H1 (cell line): Measurements from ENCODE around the gene GGA3. TPM values are rescaled to one million over a fixed set of nuclear protein-coding genes. Genes with fewer than 3 reads are reported as not detected.

Experiments
- CTBP2 ChIP-seq: IDR thresholded peaks from 2 replicates; pipeline ENCODE4 v1.7.0; 2011; ENCODE audit warnings: borderline replicate concordance, mild to moderate bottlenecking, moderate library complexity, mixed read lengths, low read length; ENCODE audit not compliant: insufficient read depth, insufficient read length
- polyA plus RNA-seq, 7 experiments: library from polyadenylated mRNA; depleted of rRNA in 3 of 7; stranded (reverse) in 5 of 7; unstranded in 2 of 7; fragments of >200 nt in 5 of 7; fragments of 200-250 nt in 2 of 7; gene quantifications; 1 replicate in 5 of 7; 2 replicates in 1 of 7; 4 replicates in 1 of 7; pipeline versions ENCODE4 v1.2.1 to v1.2.3, GENCODE V29; 2011 to 2013; ENCODE audit warnings: missing spikeins in 2 of 7, mixed read lengths in 2 of 7
- total RNA-seq: library from RNA; stranded (reverse); fragmentation: NEBNext Ultra II Directional; extraction: Animal tissue kit (Norgen Biotek cat#: 25700); gene quantifications from 2 replicates; pipeline ENCODE4 v1.2.1, GENCODE V29; 2021
- TF ChIP-seq, protein P1 (sequence below): fragments of 300-600 bp; sonication (generic); IDR thresholded peaks from 2 replicates; pipeline ENCODE4 v1.7.1; 2012; ENCODE audit warnings: low read length, moderate library complexity, mild to moderate bottlenecking, inconsistent platforms; ENCODE audit not compliant: insufficient replicate concordance

The GGA3 gene
- total and polyA plus RNA-seq, 2 of the 8 experiments (the other 6 are each of a cell fraction or from before 2014, with no cell fraction given): 40.6 to 60.0 TPM

DNA sequence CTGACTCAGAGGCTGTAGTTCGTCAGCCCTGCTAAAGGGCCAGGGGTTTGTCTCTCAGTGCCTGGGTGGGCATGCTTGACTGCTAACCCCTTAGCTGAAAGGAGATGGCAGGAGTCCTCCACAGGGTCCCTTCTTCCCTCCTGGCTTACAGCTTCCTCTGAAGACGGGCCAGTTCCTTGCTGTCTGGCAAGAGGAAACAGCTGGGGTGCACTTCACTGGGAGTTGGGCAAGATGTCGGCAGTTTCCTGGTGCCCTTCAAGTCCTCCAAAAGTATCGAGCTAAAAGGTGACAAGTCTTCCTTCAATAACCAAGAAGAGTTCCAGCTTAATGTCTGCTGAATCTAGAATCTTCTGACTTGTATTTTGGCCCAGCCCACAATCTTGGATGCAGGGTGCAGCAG lies 32.6 kb downstream of the GGA3 start (continued):
- TF ChIP-seq, protein P1, sequence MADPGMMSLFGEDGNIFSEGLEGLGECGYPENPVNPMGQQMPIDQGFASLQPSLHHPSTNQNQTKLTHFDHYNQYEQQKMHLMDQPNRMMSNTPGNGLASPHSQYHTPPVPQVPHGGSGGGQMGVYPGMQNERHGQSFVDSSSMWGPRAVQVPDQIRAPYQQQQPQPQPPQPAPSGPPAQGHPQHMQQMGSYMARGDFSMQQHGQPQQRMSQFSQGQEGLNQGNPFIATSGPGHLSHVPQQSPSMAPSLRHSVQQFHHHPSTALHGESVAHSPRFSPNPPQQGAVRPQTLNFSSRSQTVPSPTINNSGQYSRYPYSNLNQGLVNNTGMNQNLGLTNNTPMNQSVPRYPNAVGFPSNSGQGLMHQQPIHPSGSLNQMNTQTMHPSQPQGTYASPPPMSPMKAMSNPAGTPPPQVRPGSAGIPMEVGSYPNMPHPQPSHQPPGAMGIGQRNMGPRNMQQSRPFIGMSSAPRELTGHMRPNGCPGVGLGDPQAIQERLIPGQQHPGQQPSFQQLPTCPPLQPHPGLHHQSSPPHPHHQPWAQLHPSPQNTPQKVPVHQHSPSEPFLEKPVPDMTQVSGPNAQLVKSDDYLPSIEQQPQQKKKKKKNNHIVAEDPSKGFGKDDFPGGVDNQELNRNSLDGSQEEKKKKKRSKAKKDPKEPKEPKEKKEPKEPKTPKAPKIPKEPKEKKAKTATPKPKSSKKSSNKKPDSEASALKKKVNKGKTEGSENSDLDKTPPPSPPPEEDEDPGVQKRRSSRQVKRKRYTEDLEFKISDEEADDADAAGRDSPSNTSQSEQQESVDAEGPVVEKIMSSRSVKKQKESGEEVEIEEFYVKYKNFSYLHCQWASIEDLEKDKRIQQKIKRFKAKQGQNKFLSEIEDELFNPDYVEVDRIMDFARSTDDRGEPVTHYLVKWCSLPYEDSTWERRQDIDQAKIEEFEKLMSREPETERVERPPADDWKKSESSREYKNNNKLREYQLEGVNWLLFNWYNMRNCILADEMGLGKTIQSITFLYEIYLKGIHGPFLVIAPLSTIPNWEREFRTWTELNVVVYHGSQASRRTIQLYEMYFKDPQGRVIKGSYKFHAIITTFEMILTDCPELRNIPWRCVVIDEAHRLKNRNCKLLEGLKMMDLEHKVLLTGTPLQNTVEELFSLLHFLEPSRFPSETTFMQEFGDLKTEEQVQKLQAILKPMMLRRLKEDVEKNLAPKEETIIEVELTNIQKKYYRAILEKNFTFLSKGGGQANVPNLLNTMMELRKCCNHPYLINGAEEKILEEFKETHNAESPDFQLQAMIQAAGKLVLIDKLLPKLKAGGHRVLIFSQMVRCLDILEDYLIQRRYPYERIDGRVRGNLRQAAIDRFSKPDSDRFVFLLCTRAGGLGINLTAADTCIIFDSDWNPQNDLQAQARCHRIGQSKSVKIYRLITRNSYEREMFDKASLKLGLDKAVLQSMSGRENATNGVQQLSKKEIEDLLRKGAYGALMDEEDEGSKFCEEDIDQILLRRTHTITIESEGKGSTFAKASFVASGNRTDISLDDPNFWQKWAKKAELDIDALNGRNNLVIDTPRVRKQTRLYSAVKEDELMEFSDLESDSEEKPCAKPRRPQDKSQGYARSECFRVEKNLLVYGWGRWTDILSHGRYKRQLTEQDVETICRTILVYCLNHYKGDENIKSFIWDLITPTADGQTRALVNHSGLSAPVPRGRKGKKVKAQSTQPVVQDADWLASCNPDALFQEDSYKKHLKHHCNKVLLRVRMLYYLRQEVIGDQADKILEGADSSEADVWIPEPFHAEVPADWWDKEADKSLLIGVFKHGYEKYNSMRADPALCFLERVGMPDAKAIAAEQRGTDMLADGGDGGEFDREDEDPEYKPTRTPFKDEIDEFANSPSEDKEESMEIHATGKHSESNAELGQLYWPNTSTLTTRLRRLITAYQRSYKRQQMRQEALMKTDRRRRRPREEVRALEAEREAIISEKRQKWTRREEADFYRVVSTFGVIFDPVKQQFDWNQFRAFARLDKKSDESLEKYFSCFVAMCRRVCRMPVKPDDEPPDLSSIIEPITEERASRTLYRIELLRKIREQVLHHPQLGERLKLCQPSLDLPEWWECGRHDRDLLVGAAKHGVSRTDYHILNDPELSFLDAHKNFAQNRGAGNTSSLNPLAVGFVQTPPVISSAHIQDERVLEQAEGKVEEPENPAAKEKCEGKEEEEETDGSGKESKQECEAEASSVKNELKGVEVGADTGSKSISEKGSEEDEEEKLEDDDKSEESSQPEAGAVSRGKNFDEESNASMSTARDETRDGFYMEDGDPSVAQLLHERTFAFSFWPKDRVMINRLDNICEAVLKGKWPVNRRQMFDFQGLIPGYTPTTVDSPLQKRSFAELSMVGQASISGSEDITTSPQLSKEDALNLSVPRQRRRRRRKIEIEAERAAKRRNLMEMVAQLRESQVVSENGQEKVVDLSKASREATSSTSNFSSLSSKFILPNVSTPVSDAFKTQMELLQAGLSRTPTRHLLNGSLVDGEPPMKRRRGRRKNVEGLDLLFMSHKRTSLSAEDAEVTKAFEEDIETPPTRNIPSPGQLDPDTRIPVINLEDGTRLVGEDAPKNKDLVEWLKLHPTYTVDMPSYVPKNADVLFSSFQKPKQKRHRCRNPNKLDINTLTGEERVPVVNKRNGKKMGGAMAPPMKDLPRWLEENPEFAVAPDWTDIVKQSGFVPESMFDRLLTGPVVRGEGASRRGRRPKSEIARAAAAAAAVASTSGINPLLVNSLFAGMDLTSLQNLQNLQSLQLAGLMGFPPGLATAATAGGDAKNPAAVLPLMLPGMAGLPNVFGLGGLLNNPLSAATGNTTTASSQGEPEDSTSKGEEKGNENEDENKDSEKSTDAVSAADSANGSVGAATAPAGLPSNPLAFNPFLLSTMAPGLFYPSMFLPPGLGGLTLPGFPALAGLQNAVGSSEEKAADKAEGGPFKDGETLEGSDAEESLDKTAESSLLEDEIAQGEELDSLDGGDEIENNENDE: no peak
- no peak for TF ChIP-seq CTBP2
